ENCODE measurements around the gene AKAP7.
"Not testable (repeated sequence)": the region's sequence is repeated elsewhere in the genome, so short reads cannot be mapped to it uniquely, and the experiment has no call there.

AKAP7 gene

DNA sequence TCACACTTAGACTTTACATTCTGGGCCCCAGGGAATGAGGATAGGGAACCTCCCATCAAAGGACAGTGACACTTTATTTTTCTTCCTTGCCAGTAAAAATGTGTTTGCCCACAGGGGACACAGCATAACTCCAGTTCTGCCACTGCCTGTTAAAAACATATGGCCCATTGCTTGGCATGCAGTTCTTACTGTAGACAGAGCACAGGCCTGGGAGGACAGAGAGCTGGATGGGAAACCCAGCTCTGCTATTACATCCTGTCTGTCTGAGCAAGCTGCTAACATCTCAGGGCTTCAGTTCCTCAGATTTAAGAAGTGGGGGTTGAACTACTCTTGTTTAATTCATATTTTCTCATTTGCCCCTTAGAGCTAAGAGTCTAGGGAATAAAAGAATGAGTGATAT lies 120.2 kb downstream of the AKAP7 start:
- Histone ChIP-seq H3K27me3 (ENCODE audit: control insufficient read depth, insufficient read depth, low read length) (no peaks in the 10 kb centered on the region), H3K27ac (ENCODE audit: low read depth, low read length) (no peak overlapping the region), H3K9ac (ENCODE audit: low read depth, low read length) (no peak overlapping the region), H3K4me1 (ENCODE audit: control insufficient read depth, insufficient read depth, low read length) (peaks cover 26% of the 10 kb centered on the region), H3K9me3 (ENCODE audit: control insufficient read depth, insufficient read depth, low read length) (no peaks in the 10 kb centered on the region), H3K4me3 (ENCODE audit: low read depth, low read length) (no peak overlapping the region), H3K36me3 (ENCODE audit: control insufficient read depth, insufficient read depth, low read length) (no peaks in the 10 kb centered on the region)

DNA sequence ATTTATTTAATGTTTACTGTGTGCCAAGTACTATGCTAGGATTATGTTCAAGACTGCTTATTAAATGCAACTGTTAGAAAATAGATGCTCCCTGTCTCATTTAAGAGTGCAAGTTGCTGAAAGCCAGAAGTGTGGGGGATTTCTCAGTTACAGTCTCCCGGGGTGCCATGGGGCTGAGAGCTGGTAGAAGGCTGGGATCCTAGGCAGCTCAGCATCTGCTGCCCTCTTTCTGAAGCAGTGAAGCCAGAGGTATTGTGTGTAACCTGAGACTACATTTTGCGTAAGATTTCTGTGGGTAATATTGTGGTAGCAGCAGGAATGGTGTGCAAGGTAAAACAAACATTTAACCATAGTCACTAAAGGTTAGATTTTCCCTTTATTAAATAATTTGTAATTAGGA lies 120.6 kb downstream of the AKAP7 start:
- Histone ChIP-seq H3K27me3 (ENCODE audit: control insufficient read depth, insufficient read depth, low read length) (no peaks in the 10 kb centered on the region), H3K27ac (ENCODE audit: low read depth, low read length) (no peak overlapping the region), H3K36me3 (ENCODE audit: control insufficient read depth, insufficient read depth, low read length) (no peaks in the 10 kb centered on the region), H3K4me1 (ENCODE audit: control insufficient read depth, insufficient read depth, low read length) (peaks cover 21% of the 10 kb centered on the region), H3K9me3 (ENCODE audit: control insufficient read depth, insufficient read depth, low read length) (no peaks in the 10 kb centered on the region), H3K9ac (ENCODE audit: low read depth, low read length) (no peak overlapping the region), H3K4me3 (ENCODE audit: low read depth, low read length) (no peak overlapping the region)

DNA sequence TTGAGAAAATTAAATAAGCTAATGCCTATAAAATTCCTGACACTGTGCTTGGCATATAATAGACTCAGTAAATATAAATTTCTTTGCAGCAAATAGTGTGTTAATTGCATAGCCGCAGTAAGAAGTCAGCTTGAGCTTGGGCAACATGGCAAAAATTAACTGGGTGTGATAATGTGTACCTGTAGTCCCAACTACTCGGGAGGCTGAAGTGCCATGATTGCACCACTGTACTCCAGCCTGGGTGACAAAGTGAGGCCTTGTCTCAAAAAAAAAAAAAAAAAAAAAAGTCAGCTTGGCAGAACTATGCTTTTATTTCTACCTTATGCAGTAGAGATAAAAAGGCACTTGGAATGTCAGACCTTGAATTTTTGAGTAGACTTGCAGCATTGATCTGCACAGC lies 121.8 kb downstream of the AKAP7 start:
- H3K27ac ChIP-seq (ENCODE audit: low read depth, low read length) = no peak overlapping the region
- H3K4me3 ChIP-seq (ENCODE audit: low read depth, low read length) = no peak overlapping the region
- no peaks in the 10 kb centered on the region for H3K36me3 ChIP-seq (ENCODE audit: control insufficient read depth, insufficient read depth, low read length)
- peaks cover 11% of the 10 kb centered on the region for H3K4me1 ChIP-seq (ENCODE audit: control insufficient read depth, insufficient read depth, low read length)
- H3K9me3 ChIP-seq (ENCODE audit: control insufficient read depth, insufficient read depth, low read length) = no peaks in the 10 kb centered on the region; the same call in 1 of the 2 replicates
- H3K27me3 ChIP-seq (ENCODE audit: control insufficient read depth, insufficient read depth, low read length) = no peaks in the 10 kb centered on the region
- H3K9ac ChIP-seq (ENCODE audit: low read depth, low read length) = no peak overlapping the region

DNA sequence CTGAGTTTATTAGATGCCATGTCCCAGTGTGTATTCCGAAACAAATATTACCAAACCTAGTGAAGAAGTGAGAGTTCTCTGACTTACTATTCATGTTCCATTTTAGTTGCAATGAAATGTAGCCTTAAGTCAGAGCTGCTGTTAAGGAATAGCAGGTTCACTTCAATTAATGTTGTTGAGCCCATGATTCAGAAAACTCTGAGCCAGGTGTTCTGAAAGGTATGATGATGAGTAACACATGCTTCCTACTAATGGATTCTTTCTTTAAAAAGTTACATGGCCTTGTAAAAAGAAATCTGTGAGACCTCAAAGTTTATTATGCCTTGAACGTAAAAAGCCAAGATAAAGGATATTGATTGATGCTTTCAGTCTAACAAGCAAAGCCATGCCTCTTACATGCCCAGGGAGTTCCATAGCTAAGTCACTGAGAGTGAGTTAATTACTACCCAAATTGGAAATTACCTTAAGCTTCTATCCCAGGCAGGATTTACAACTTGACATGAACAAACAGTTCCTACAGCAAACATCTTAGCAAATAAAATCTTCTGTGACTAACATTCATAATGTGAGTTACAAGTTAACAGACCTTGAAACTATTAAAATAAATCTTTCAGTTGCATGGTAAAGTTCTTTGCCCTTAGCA lies 122.9 kb downstream of the AKAP7 start:
- no peaks in the 10 kb centered on the region for H3K27me3 ChIP-seq (ENCODE audit: control insufficient read depth, insufficient read depth, low read length)
- peaks cover 10% of the 10 kb centered on the region for H3K4me1 ChIP-seq (ENCODE audit: control insufficient read depth, insufficient read depth, low read length)
- H3K27ac ChIP-seq (ENCODE audit: low read depth, low read length) = no peak overlapping the region
- H3K9ac ChIP-seq (ENCODE audit: low read depth, low read length) = no peak overlapping the region
- H3K9me3 ChIP-seq (ENCODE audit: control insufficient read depth, insufficient read depth, low read length) = no peaks in the 10 kb centered on the region; the same call in 1 of the 2 replicates
- no peaks in the 10 kb centered on the region for H3K36me3 ChIP-seq (ENCODE audit: control insufficient read depth, insufficient read depth, low read length)
- H3K4me3 ChIP-seq (ENCODE audit: low read depth, low read length) = no peak overlapping the region

DNA sequence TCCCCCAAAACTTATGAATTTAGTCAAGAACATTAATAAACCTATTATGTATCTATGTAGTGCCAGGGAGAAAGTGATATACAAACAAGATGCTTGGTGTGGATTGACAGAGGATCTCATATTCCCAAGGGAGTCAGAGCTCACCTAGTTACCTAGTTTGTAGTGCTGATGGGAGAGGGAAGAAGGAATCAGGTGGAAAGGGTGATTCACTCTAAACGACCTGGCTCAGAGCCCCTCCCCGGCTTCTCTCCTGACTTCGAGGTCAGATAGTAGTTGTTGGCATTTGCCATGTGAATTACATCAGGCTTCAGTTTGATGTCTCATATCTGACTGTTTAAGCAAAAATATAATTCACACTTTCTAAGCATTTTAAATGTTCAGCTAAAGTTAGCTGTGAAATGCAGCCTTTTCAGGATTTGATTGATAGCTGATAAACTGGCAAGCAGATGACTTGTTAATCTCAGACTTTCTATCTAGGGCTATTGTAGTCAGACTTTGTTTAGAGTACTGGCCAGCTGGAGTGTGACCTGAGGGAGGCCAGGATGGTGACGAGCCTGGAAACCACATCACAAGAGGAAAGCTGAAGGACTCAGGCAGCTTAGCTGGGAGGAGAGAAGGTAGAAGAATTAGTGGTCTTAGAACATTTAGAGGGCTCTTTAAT lies 123.7 kb downstream of the AKAP7 start:
- Histone ChIP-seq H3K27me3 (ENCODE audit: control insufficient read depth, insufficient read depth, low read length) (no peaks in the 10 kb centered on the region), H3K4me3 (ENCODE audit: low read depth, low read length) (no peak overlapping the region), H3K36me3 (ENCODE audit: control insufficient read depth, insufficient read depth, low read length) (no peaks in the 10 kb centered on the region), H3K9me3 (ENCODE audit: control insufficient read depth, insufficient read depth, low read length) (no peaks in the 10 kb centered on the region; the same call in 1 of the 2 replicates), H3K4me1 (ENCODE audit: control insufficient read depth, insufficient read depth, low read length) (peaks cover 10% of the 10 kb centered on the region), H3K9ac (ENCODE audit: low read depth, low read length) (no peak overlapping the region), H3K27ac (ENCODE audit: low read depth, low read length) (no peak overlapping the region)

DNA sequence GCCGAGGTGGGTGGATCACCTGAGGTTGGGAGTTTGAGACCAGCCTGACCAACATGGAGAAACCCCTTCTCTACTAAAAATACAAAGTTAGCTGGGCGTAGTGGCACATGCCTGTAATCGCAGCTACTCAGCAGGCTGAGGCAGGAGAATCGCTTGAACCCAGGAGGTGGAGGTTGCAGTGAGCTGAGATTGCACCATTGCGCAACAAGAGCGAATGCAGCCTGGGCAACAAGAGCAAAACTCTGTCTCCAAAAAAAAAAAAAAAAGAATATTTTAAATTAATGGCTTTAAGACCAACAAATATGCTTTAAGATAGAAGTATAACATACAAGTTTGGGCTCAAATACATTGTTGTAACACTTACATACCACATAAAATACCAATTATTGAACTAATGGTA lies 125.7 kb downstream of the AKAP7 start:
- H3K27me3 ChIP-seq (ENCODE audit: control insufficient read depth, insufficient read depth, low read length); H3K9me3 ChIP-seq (ENCODE audit: control insufficient read depth, insufficient read depth, low read length); H3K4me1 ChIP-seq (ENCODE audit: control insufficient read depth, insufficient read depth, low read length); H3K9ac ChIP-seq (ENCODE audit: low read depth, low read length); H3K4me3 ChIP-seq (ENCODE audit: low read depth, low read length); H3K27ac ChIP-seq (ENCODE audit: low read depth, low read length); H3K36me3 ChIP-seq (ENCODE audit: control insufficient read depth, insufficient read depth, low read length): not testable (repeated sequence)

DNA sequence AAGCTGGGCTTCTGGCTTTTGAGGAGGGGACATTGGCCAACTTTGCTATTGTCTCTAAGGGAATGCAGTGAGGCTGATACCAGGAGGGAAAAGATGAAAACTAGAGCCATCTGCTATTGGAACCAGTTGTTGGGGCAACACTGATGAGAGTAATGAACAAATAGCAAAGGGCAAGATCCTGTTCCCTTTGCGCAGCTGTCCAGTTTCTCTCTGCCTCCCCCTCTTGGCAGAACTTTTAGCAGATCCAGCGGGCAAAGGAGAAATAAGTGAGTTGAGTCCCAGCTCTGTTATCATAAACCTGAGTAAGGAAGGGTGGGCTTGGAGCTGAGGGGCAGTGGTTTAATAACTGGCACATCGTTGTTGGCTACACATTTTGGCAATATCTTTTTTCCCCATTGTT lies 126.8 kb downstream of the AKAP7 start:
- no peak overlapping the region for H3K4me3 ChIP-seq (ENCODE audit: low read depth, low read length)
- no peaks in the 10 kb centered on the region for H3K27me3 ChIP-seq (ENCODE audit: control insufficient read depth, insufficient read depth, low read length)
- H3K9me3 ChIP-seq (ENCODE audit: control insufficient read depth, insufficient read depth, low read length) = no peaks in the 10 kb centered on the region; the same call in 1 of the 2 replicates
- no peaks in the 10 kb centered on the region for H3K36me3 ChIP-seq (ENCODE audit: control insufficient read depth, insufficient read depth, low read length)
- H3K27ac ChIP-seq (ENCODE audit: low read depth, low read length) = no peak overlapping the region
- H3K4me1 ChIP-seq (ENCODE audit: control insufficient read depth, insufficient read depth, low read length) = 0 out of 2 replicates have a peak, but pooled peaks cover 4% of the 10 kb centered on the region
- H3K9ac ChIP-seq (ENCODE audit: low read depth, low read length) = no peak overlapping the region

DNA sequence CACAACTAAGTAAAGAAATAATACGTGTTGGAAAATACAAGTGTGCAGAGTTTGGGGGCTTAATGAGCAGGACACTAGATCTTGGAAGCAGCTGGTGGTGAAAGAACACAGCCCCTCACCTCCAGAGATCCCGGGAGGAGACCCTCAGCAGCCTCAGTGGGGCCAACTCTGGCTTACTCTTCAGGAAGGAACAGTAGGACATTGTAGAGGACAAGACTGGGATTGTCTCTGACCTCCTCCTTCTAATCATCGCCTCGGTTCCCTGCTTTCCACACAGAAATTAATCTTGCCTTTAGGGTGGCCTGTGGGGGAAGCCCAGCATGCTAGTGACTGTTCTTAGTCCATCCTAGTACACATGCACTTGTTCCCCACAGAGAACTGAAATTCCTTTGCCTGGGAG lies 130.7 kb downstream of the AKAP7 start:
- H3K9ac ChIP-seq (ENCODE audit: low read depth, low read length) = no peak overlapping the region
- no peaks in the 10 kb centered on the region for H3K27me3 ChIP-seq (ENCODE audit: control insufficient read depth, insufficient read depth, low read length)
- no peak overlapping the region for H3K4me3 ChIP-seq (ENCODE audit: low read depth, low read length)
- H3K9me3 ChIP-seq (ENCODE audit: control insufficient read depth, insufficient read depth, low read length) = no peaks in the 10 kb centered on the region; the same call in 1 of the 2 replicates
- 0 out of 2 replicates have a peak, but pooled peaks cover 4% of the 10 kb centered on the region for H3K4me1 ChIP-seq (ENCODE audit: control insufficient read depth, insufficient read depth, low read length)
- H3K36me3 ChIP-seq (ENCODE audit: control insufficient read depth, insufficient read depth, low read length) = no peaks in the 10 kb centered on the region
- no peak overlapping the region for H3K27ac ChIP-seq (ENCODE audit: low read depth, low read length)

DNA sequence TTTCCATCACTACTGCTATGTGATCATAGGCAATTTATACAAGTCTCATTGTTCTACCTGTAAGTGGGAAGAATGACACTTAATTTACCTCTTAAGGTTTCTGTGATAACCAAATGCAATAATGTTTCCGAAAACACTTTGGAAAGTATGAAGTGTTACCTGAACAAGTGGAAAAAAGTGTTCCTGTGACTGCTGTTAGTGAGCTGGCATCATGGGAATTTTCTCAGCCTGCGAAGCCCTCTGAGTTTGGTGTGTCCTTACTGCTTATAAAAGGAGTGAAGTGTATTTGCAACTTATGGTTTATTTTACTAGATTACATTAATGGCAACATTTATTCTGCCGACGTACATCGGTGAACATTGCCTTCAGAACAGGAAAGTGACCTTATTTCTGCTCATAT lies 133.0 kb downstream of the AKAP7 start:
- Histone ChIP-seq H3K9me3 (ENCODE audit: control insufficient read depth, insufficient read depth, low read length) (no peaks in the 10 kb centered on the region), H3K27ac (ENCODE audit: low read depth, low read length) (no peak overlapping the region), H3K4me3 (ENCODE audit: low read depth, low read length) (no peak overlapping the region), H3K4me1 (ENCODE audit: control insufficient read depth, insufficient read depth, low read length) (no peaks in the 10 kb centered on the region), H3K27me3 (ENCODE audit: control insufficient read depth, insufficient read depth, low read length) (no peaks in the 10 kb centered on the region), H3K9ac (ENCODE audit: low read depth, low read length) (no peak overlapping the region), H3K36me3 (ENCODE audit: control insufficient read depth, insufficient read depth, low read length) (no peaks in the 10 kb centered on the region)

DNA sequence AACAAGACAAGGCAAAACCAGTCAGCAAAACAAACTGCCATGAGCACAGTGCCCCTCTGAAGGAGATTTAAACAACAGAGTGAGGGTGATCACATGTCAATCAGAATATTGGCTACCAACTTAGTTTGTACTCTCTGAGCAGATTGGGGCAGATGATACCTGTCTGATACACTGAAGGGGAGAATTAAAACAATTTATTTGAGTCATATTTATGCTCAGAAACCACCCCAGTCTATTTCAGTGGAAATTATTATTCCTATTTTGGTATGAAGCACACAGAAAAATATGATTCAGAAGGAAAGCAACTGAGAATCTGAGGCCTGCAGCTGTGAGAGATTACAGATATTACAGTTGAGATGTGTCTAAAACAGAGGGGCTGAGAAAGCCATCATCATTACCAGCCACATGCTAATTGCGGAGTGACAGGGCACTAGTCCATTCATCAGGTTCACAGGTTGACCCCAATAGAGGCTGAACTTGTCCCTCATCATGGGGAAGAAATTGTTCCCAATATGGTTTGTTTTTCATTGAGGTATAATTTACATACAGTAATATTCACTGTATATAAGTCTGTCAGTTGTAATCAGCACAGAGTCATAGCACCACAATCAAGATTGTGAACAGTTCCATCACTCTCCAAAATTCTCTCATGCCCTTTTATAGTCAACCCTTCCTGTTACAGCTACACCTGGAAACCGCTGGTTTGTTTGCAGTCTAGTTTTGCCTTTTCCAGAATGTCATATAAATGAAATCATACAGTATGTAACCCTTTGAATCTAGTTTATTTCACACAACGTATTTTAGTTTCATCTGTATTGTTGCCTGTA lies 134.5 kb downstream of the AKAP7 start:
- no peaks in the 10 kb centered on the region for H3K27me3 ChIP-seq (ENCODE audit: control insufficient read depth, insufficient read depth, low read length)
- H3K9ac ChIP-seq (ENCODE audit: low read depth, low read length) = no peak overlapping the region
- no peaks in the 10 kb centered on the region for H3K9me3 ChIP-seq (ENCODE audit: control insufficient read depth, insufficient read depth, low read length)
- H3K4me3 ChIP-seq (ENCODE audit: low read depth, low read length) = no peak overlapping the region
- no peaks in the 10 kb centered on the region for H3K36me3 ChIP-seq (ENCODE audit: control insufficient read depth, insufficient read depth, low read length)
- H3K4me1 ChIP-seq (ENCODE audit: control insufficient read depth, insufficient read depth, low read length) = no peaks in the 10 kb centered on the region
- H3K27ac ChIP-seq (ENCODE audit: low read depth, low read length) = no peak overlapping the region

DNA sequence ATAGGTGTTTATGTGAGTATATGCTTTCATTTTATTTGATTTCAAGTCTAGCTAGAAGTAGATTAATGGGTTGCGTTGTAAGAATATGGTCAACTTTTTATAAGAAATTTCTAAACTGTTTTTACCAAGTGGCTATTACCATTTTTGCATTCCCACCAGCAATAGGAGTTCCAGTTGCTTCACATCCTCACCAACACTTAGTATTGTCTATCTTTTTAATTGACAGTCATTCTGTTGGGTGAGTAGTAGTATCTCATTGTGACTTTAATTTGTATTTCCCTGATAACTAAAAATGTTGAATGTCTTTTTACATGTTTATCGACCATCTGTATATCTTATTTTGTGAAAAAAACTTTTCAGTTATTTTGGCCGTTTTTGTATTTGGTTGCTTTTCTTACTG lies 135.3 kb downstream of the AKAP7 start:
- Histone ChIP-seq H3K27ac (ENCODE audit: low read depth, low read length) (no peak overlapping the region), H3K4me3 (ENCODE audit: low read depth, low read length) (no peak overlapping the region), H3K27me3 (ENCODE audit: control insufficient read depth, insufficient read depth, low read length) (no peaks in the 10 kb centered on the region), H3K36me3 (ENCODE audit: control insufficient read depth, insufficient read depth, low read length) (no peaks in the 10 kb centered on the region), H3K9ac (ENCODE audit: low read depth, low read length) (no peak overlapping the region), H3K9me3 (ENCODE audit: control insufficient read depth, insufficient read depth, low read length) (no peaks in the 10 kb centered on the region), H3K4me1 (ENCODE audit: control insufficient read depth, insufficient read depth, low read length) (no peaks in the 10 kb centered on the region)

Data from HUES48 (cell line).